H1 (cell line): ENCODE data around the gene CLDN9. TPM values are rescaled to one million over a fixed set of nuclear protein-coding genes. Genes with fewer than 3 reads are reported as not detected.

Experiments used
- CTCF ChIA-PET: fragments of 300-600 bp; sonication (Branson Sonifier 250); formaldehyde crosslinking; loops from one replicate; lab custom pipeline; 2021; ENCODE audit not compliant: partially characterized antibody; lab: Charles Lee
- POLR2A ChIA-PET: fragments of 300-600 bp; sonication (Branson Sonifier 250); formaldehyde crosslinking; loops from one replicate; lab custom pipeline; 2021; ENCODE audit warnings: inconsistent platforms; ENCODE audit not compliant: partially characterized antibody; lab: Charles Lee
- DNase-seq, 2 experiments: peaks; one replicate each; pipeline versions ENCODE4 v3.0.0 to v3.0.0-alpha.2; 2010 to 2022; ENCODE audit warnings: low spot score in 2 of 2, low read depth in 1 of 2, mixed read lengths in 1 of 2
- FAIRE-seq: peaks from 2 replicates; lab custom pipeline; 2011; peaks lifted over from hg19 to GRCh38; lab: Jason Lieb, UNC
- H2AFZ ChIP-seq: 2 replicates; pipeline ENCODE4 v1.8.1; 2012; ENCODE audit warnings: low read length, inconsistent platforms
- H2AK5ac ChIP-seq: 2 replicates; pipeline ENCODE4 v1.6.1; 2013; ENCODE audit warnings: low read depth, low read length
- H2BK120ac ChIP-seq: replicated peaks from 2 replicates; pipeline ENCODE3; 2013; ENCODE audit warnings: low read depth, low read length, inconsistent platforms
- H2BK12ac ChIP-seq: 2 replicates; pipeline ENCODE4 v1.6.1; 2013; ENCODE audit warnings: low read depth, low read length
- H2BK15ac ChIP-seq: 2 replicates; pipeline ENCODE4 v1.6.1; 2013; ENCODE audit warnings: low read length
- H2BK20ac ChIP-seq: 2 replicates; pipeline ENCODE4 v1.6.1; 2013; ENCODE audit warnings: low read length
- H2BK5ac ChIP-seq: 2 replicates; pipeline ENCODE4 v1.6.1; 2013; ENCODE audit warnings: low read depth, low read length
- H3K14ac ChIP-seq: 2 replicates; pipeline ENCODE4 v1.6.1; 2013; ENCODE audit warnings: inconsistent platforms; ENCODE audit not compliant: insufficient read length
- H3K18ac ChIP-seq: 2 replicates; pipeline ENCODE4 v1.6.1; 2013; ENCODE audit warnings: low read length; ENCODE audit errors: extremely low read depth
- H3K23ac ChIP-seq: 2 replicates; pipeline ENCODE4 v1.6.1; 2013; ENCODE audit warnings: inconsistent platforms; ENCODE audit not compliant: insufficient read length
- H3K23me2 ChIP-seq: 2 replicates; pipeline ENCODE4 v1.6.1; 2013; ENCODE audit warnings: low read depth, low read length
- H3K27ac ChIP-seq: 2 replicates; pipeline ENCODE4 v1.6.1; 2011; ENCODE audit warnings: low read depth, low read length, inconsistent platforms
- H3K27me3 ChIP-seq, 4 experiments: replicated peaks in 1 of 4; 1 replicate in 1 of 4; 2 replicates in 3 of 4; pipeline versions ENCODE4 v1.6.1 to v1.8.1; 2011 to 2013; ENCODE audit warnings: low read length in 3 of 4, mild to moderate bottlenecking in 3 of 4, inconsistent platforms in 2 of 4, mixed read lengths in 2 of 4, moderate library complexity in 1 of 4; ENCODE audit not compliant: control insufficient read depth in 3 of 4, insufficient read depth in 3 of 4; ENCODE audit errors: extremely low read depth in 1 of 4
- H3K36me3 ChIP-seq, 4 experiments: 2 replicates each; pipeline versions ENCODE4 v1.6.1 to v1.8.1; 2011 to 2013; ENCODE audit warnings: mild to moderate bottlenecking in 4 of 4, low read length in 3 of 4, moderate library complexity in 2 of 4, control low read depth in 1 of 4, inconsistent platforms in 1 of 4; ENCODE audit not compliant: insufficient read depth in 4 of 4, control insufficient read depth in 2 of 4
- H3K4ac ChIP-seq: replicated peaks from 2 replicates; pipeline ENCODE3; 2013; ENCODE audit warnings: low read length, low read depth, mixed read lengths, inconsistent platforms; ENCODE audit not compliant: insufficient read length
- H3K4me1 ChIP-seq, 4 experiments: replicated peaks in 1 of 4; 1 replicate in 1 of 4; 2 replicates in 3 of 4; pipeline versions ENCODE4 v1.6.1 to v1.8.1; 2011 to 2013; ENCODE audit warnings: low read length in 3 of 4, inconsistent platforms in 2 of 4, mixed read lengths in 1 of 4; ENCODE audit not compliant: insufficient read depth in 4 of 4, control insufficient read depth in 3 of 4
- H3K4me2 ChIP-seq, 2 experiments: 2 replicates each; pipeline versions ENCODE4 v1.6.1 to v1.8.1; 2011 to 2013; ENCODE audit warnings: low read depth in 2 of 2, low read length in 2 of 2, control low read depth in 1 of 2, inconsistent platforms in 1 of 2, mild to moderate bottlenecking in 1 of 2; ENCODE audit not compliant: insufficient read depth in 1 of 2
- H3K4me3 ChIP-seq, 4 experiments: fragments of 200-600, 300-600 bp in 1 of 4; sonication (generic), shearing (Covaris generic), sonication (Bioruptor Twin) in 1 of 4; 2 replicates each; pipeline versions ENCODE4 v1.5.1 to v1.8.1; 2011 to 2016; ENCODE audit warnings: low read length in 4 of 4, low read depth in 3 of 4, control low read depth in 2 of 4, inconsistent platforms in 2 of 4, mild to moderate bottlenecking in 2 of 4, mixed read lengths in 1 of 4, moderate library complexity in 1 of 4; ENCODE audit not compliant: insufficient read depth in 2 of 4; ENCODE audit errors: extremely low read depth in 1 of 4
- H3K56ac ChIP-seq: replicated peaks from 2 replicates; pipeline ENCODE3; 2013; ENCODE audit warnings: low read depth, mild to moderate bottlenecking, mixed read lengths, low read length, inconsistent platforms; ENCODE audit not compliant: insufficient read length
- H3K79me1 ChIP-seq: 2 replicates; pipeline ENCODE4 v1.6.1; 2013; ENCODE audit warnings: low read depth, low read length, control low read depth
- H3K79me2 ChIP-seq, 2 experiments: 2 replicates each; pipeline versions ENCODE4 v1.6.1 to v1.8.1; 2012 to 2013; ENCODE audit warnings: low read length in 2 of 2, mild to moderate bottlenecking in 2 of 2, inconsistent platforms in 1 of 2; ENCODE audit not compliant: insufficient read depth in 2 of 2, control insufficient read depth in 1 of 2
- H3K9ac ChIP-seq, 4 experiments: replicated peaks in 1 of 4; 1 replicate in 1 of 4; 2 replicates in 3 of 4; pipeline versions ENCODE4 v1.6.1 to v1.8.1; 2011 to 2013; ENCODE audit warnings: low read depth in 3 of 4, low read length in 3 of 4, control low read depth in 2 of 4, mild to moderate bottlenecking in 2 of 4, moderate library complexity in 2 of 4, inconsistent platforms in 1 of 4; ENCODE audit errors: extremely low read depth in 1 of 4
- H3K9me3 ChIP-seq, 2 experiments: 2 replicates each; pipeline versions ENCODE4 v1.6.1 to v1.8.1; 2012 to 2013; ENCODE audit warnings: mild to moderate bottlenecking in 2 of 2, moderate library complexity in 2 of 2, control low read depth in 1 of 2, inconsistent platforms in 1 of 2, low read depth in 1 of 2, low read length in 1 of 2, mixed read lengths in 1 of 2; ENCODE audit not compliant: insufficient read depth in 2 of 2
- H4K20me1 ChIP-seq, 2 experiments: replicated peaks in 1 of 2; 2 replicates each; pipeline versions ENCODE3 to v1.8.1; 2011 to 2013; ENCODE audit warnings: inconsistent platforms in 2 of 2, low read length in 2 of 2, mild to moderate bottlenecking in 1 of 2; ENCODE audit not compliant: insufficient read depth in 2 of 2, control insufficient read depth in 1 of 2
- H4K5ac ChIP-seq: 2 replicates; pipeline ENCODE4 v1.6.1; 2013; ENCODE audit warnings: low read length, low read depth, mixed read lengths, inconsistent platforms; ENCODE audit not compliant: insufficient read length
- H4K8ac ChIP-seq: 2 replicates; pipeline ENCODE4 v1.8.0; 2013; ENCODE audit warnings: mild to moderate bottlenecking, moderate library complexity, low read length, inconsistent platforms; ENCODE audit not compliant: insufficient read depth; ENCODE audit errors: extremely low read depth
- H4K91ac ChIP-seq: replicated peaks from 2 replicates; pipeline ENCODE3; 2013; ENCODE audit warnings: low read length, mixed read lengths, inconsistent platforms; ENCODE audit not compliant: insufficient read length
- ASH2L ChIP-seq: fragments of 200-600, 300-600 bp; sonication (generic); IDR thresholded peaks from one replicate; pipeline ENCODE4 v1.7.1; 2017; ENCODE audit warnings: low read length
- ATF3 ChIP-seq: IDR thresholded peaks from 2 replicates; pipeline ENCODE4 v1.6.1; 2011; ENCODE audit warnings: low read depth, mild to moderate bottlenecking, low read length; ENCODE audit not compliant: insufficient read depth
- CBX5 ChIP-seq: fragments of 300-800, 300-1000 bp; sonication (generic); IDR thresholded peaks from 2 replicates; pipeline ENCODE4 v1.7.1; 2016; ENCODE audit warnings: antibody characterized with exemption, low read length, low read depth
- CEBPB ChIP-seq: IDR thresholded peaks from 2 replicates; pipeline ENCODE4 v1.6.1; 2012; ENCODE audit warnings: low read depth, low read length
- POLR2A ChIP-seq, 2 experiments: IDR thresholded peaks; 1 replicate in 1 of 2; 2 replicates in 1 of 2; pipeline ENCODE4 v1.6.1; 2011; ENCODE audit warnings: low read depth in 2 of 2, low read length in 2 of 2, mild to moderate bottlenecking in 2 of 2; ENCODE audit errors: control extremely low read depth in 1 of 2
- RAD21 ChIP-seq, 2 experiments: IDR thresholded peaks in 1 of 2; conservative IDR thresholded peaks in 1 of 2; 2 replicates each; pipeline ENCODE4 v1.6.1; 2011; ENCODE audit warnings: low read depth in 2 of 2, low read length in 2 of 2, improper control_type of control experiment in 1 of 2, inconsistent platforms in 1 of 2, mild to moderate bottlenecking in 1 of 2, moderate library complexity in 1 of 2
- RXRA ChIP-seq: IDR thresholded peaks from 2 replicates; pipeline ENCODE4 v1.6.1; 2011; ENCODE audit warnings: low read depth, mild to moderate bottlenecking, low read length, moderate library complexity; ENCODE audit not compliant: insufficient read depth
- SIRT6 ChIP-seq: IDR thresholded peaks from one replicate; pipeline ENCODE4 v1.7.1; 2012; ENCODE audit warnings: low read length, inconsistent platforms
- TAF1 ChIP-seq: IDR thresholded peaks from 2 replicates; pipeline ENCODE4 v1.6.1; 2011; ENCODE audit warnings: mild to moderate bottlenecking, low read depth, low read length
- TEAD4 ChIP-seq: IDR thresholded peaks from 2 replicates; pipeline ENCODE4 v1.6.1; 2012; ENCODE audit warnings: low read depth, low read length, inconsistent platforms, mixed read lengths
- WGBS, 2 experiments: shearing (Covaris generic) in 1 of 2; methylation state at CpG; one replicate each; pipeline versions ENCODE4 v1.1.6 to v1.1.7; 2013 to 2015; ENCODE audit warnings: low lambda C conversion rate in 2 of 2, mixed read lengths in 2 of 2, inconsistent platforms in 1 of 2, low coverage in 1 of 2, missing lambda C conversion rate in 1 of 2; ENCODE audit not compliant: insufficient replicate concordance in 2 of 2, insufficient coverage in 1 of 2, insufficient read length in 1 of 2; ENCODE audit errors: extremely low coverage in 1 of 2, missing lambda C conversion rate in 1 of 2; 5-methylcytosine and 5-hydroxymethylcytosine counted together
- polyA plus RNA-seq, 7 experiments: library from polyadenylated mRNA; depleted of rRNA in 3 of 7; stranded (reverse) in 5 of 7; unstranded in 2 of 7; fragments of >200 nt in 5 of 7; fragments of 200-250 nt in 2 of 7; gene quantifications; 1 replicate in 5 of 7; 2 replicates in 1 of 7; 4 replicates in 1 of 7; pipeline versions ENCODE4 v1.2.1 to v1.2.3, GENCODE V29; 2011 to 2013; ENCODE audit warnings: missing spikeins in 2 of 7, mixed read lengths in 2 of 7
- total RNA-seq: library from RNA; stranded (reverse); fragmentation: NEBNext Ultra II Directional; extraction: Animal tissue kit (Norgen Biotek cat#: 25700); gene quantifications from 2 replicates; pipeline ENCODE4 v1.2.1, GENCODE V29; 2021

CLDN9 gene
- total and polyA plus RNA-seq, 2 of the 8 experiments (the other 6 are each of a cell fraction or from before 2014, with no cell fraction given): 0.60 to 0.89 TPM

GRCh38 chr16:3009568-3010390, 2.9 kb upstream of the CLDN9 start:
- no peak overlapping the region for H3K23ac ChIP-seq
- H3K36me3 ChIP-seq: peaks cover 0 to 9% (median under 1%) of the 10 kb centered on the region in 4 experiments; a peak in 2 of 8 replicates
- peak overlapping the region; percentile 99 for H4K91ac ChIP-seq
- peak overlapping the region; percentile 97 for H2BK5ac ChIP-seq
- peak overlapping the region; percentile 88 for H2BK120ac ChIP-seq
- ChIA-PET CTCF (interaction anchor here (0.7 to 17.3 kb wide), 9 partner anchors 8 to 220 kb away, joined by 3 to 639 read pairs (median 4); partner anchors contain the start of genes BICDL2, CLDN6, HCFC1R1 and THOC6), POLR2A (interaction anchor here (0.6 to 35.7 kb wide), 20 partner anchors 9 to 1263 kb away, joined by 3 to 1808 read pairs (median 4); partner anchors contain the start of genes BICDL2, CEMP1, CLDN6 and CLDN9)
- no peak overlapping the region for H3K14ac ChIP-seq
- H2AK5ac ChIP-seq: no peak overlapping the region; the same call in 1 of the 2 replicates
- H3K18ac ChIP-seq: peak overlapping the region; percentile 96
- DNase-seq (peak; percentile 84 to 88), FAIRE-seq (no peak)
- H3K9me3 ChIP-seq: no peaks in the 10 kb centered on the region
- peaks cover 2 to 14% of the 10 kb centered on the region in 2 experiments for H4K20me1 ChIP-seq
- H3K79me2 ChIP-seq: peaks cover 0 to 7% of the 10 kb centered on the region in 2 experiments; a peak in 1 of 4 replicates
- H3K27me3 ChIP-seq: no peaks in the 10 kb centered on the region; a peak in 1 of 7 replicates
- peak overlapping the region; percentile 96 for H3K27ac ChIP-seq
- peak overlapping the region; percentile 90; the same call in 1 of the 2 replicates for H2BK20ac ChIP-seq
- H3K23me2 ChIP-seq: peaks cover 26% of the 10 kb centered on the region
- no peak overlapping the region for H2BK15ac ChIP-seq
- peak overlapping the region; percentile 84 to 88 for H3K4me2 ChIP-seq
- peak overlapping the region; percentile 97 for H2BK12ac ChIP-seq
- H4K8ac ChIP-seq: peak overlapping the region; percentile 58
- WGBS, 2 experiments: 7% methylated on average over 19 of the region's 21 CpGs; no CpG with 5 or more reads in 1 of the 2 experiments
- peak overlapping the region; percentile 100 for H3K4ac ChIP-seq
- peak overlapping the region in 2 of 4 experiments; percentile 54 to 58; a peak in 4 of 7 replicates for H3K9ac ChIP-seq
- H3K4me3 ChIP-seq: peak overlapping the region; percentile 21 to 52 (median 44)
- H2AFZ ChIP-seq: no peak overlapping the region
- H3K56ac ChIP-seq: peak overlapping the region; percentile 92
- peaks cover 20 to 72% (median 63%) of the 10 kb centered on the region in 4 experiments for H3K4me1 ChIP-seq
- peak overlapping the region; percentile 93 for H4K5ac ChIP-seq
- peaks cover 3% of the 10 kb centered on the region; the same call in 1 of the 2 replicates for H3K79me1 ChIP-seq
- TF ChIP-seq RAD21 (IDR thresholded peaks at IDR 0.05 in 1 of 2, conservative IDR thresholded peaks at IDR 0.05 in 1 of 2; ENCODE audit: low read depth in 2 of 2, low read length in 2 of 2) (peak in 1 of 2 experiments; percentile 8; a peak in 1 of 4 replicates), SIRT6 (no peak), TEAD4 (peak; percentile 95), POLR2A (IDR thresholded peaks at IDR 0.05; ENCODE audit: control extremely low read depth in 1 of 2, low read depth in 2 of 2, low read length in 2 of 2) (peak; percentile 66 to 80), ASH2L (peak; percentile 97), RXRA (no peak), CEBPB (no peak), ATF3 (no peak), CBX5 (no peak), TAF1 (peak; percentile 77)
